Natural killer cell (primary cell): Measurements from ENCODE around the gene LARGE1. TPM values are rescaled to one million over a fixed set of nuclear protein-coding genes. Genes with fewer than 3 reads are reported as not detected.

Source experiments
- ATAC-seq, 3 donors: fragments of 150-1000 bp in 2 of 3; fragments of 200-7000 bp in 1 of 3; cut with Tn5 transposase; 1 replicate in 1 of 3; 2 replicates in 2 of 3; pipeline ENCODE4 v1.10.0; 2021; ENCODE audit warnings: mild to moderate bottlenecking in 2 of 3, moderate library complexity in 2 of 3
- DNase-seq, 2 donors: peaks; one replicate each; pipeline versions ENCODE4 v3.0.0 to v3.0.0-alpha.2; 2013 to 2021; ENCODE audit warnings: mixed read lengths in 1 of 2
- H3K27ac ChIP-seq: one replicate; pipeline ENCODE4 v1.5.1; 2013; ENCODE audit warnings: mild to moderate bottlenecking, low read length
- H3K27me3 ChIP-seq: one replicate; pipeline ENCODE4 v1.6.1; 2013; ENCODE audit warnings: low read length; ENCODE audit not compliant: control insufficient read depth, insufficient read depth
- H3K36me3 ChIP-seq: one replicate; pipeline ENCODE4 v1.6.1; 2013; ENCODE audit warnings: low read length; ENCODE audit not compliant: control insufficient read depth, insufficient read depth
- H3K4me1 ChIP-seq: one replicate; pipeline ENCODE4 v1.6.1; 2013; ENCODE audit warnings: low read length; ENCODE audit not compliant: control insufficient read depth, insufficient read depth
- H3K4me3 ChIP-seq: one replicate; pipeline ENCODE4 v1.5.1; 2013; ENCODE audit warnings: low read length
- H3K9me3 ChIP-seq: one replicate; pipeline ENCODE4 v1.6.1; 2013; ENCODE audit warnings: low read length; ENCODE audit not compliant: control insufficient read depth, insufficient read depth
- H3K27ac Mint-ChIP-seq, 2 donors: one replicate each; pipeline ENCODE4 v1.8.0; 2022; ENCODE audit warnings: mild to moderate bottlenecking in 2 of 2, mixed read lengths in 2 of 2, moderate library complexity in 1 of 2
- H3K27me3 Mint-ChIP-seq, 2 donors: one replicate each; pipeline ENCODE4 v1.8.0; 2022; ENCODE audit warnings: low read depth in 2 of 2, mixed read lengths in 2 of 2
- H3K36me3 Mint-ChIP-seq: one replicate; pipeline ENCODE4 v1.8.0; 2022; ENCODE audit warnings: mixed read lengths
- H3K4me1 Mint-ChIP-seq, 2 donors: one replicate each; pipeline ENCODE4 v1.8.0; 2022; ENCODE audit warnings: mixed read lengths in 2 of 2
- H3K4me3 Mint-ChIP-seq: one replicate; pipeline ENCODE4 v1.8.0; 2022; ENCODE audit warnings: mild to moderate bottlenecking, moderate library complexity, mixed read lengths
- H3K9me3 Mint-ChIP-seq, 2 donors: one replicate each; pipeline ENCODE4 v1.8.0; 2022; ENCODE audit warnings: mixed read lengths in 2 of 2
- WGBS: methylation state at CpG from one replicate; pipeline ENCODE4 v1.1.7; 2013; ENCODE audit warnings: missing lambda C conversion rate; ENCODE audit not compliant: insufficient coverage; 5-methylcytosine and 5-hydroxymethylcytosine counted together
- intact Hi-C: fragments of 100-400 bp; cut with micrococcal nuclease; formaldehyde crosslinking; loops from one replicate; pipeline ENCODE4 v1.14.2; 2022
- total RNA-seq, 4 donors: library from RNA; stranded (reverse); fragments of 120-200 nt in 1 of 4; gene quantifications; one replicate each; pipeline versions ENCODE4 v1.2.3 to v1.2.4, GENCODE V29; 2013 to 2022
- TF ChIP-seq, protein P1 (sequence below): fragments of 200-600 bp; IDR thresholded peaks from one replicate; pipeline ENCODE4 v1.8.0; 2022; ENCODE audit warnings: antibody characterized with exemption

The LARGE1 gene
- total RNA-seq, 3 donors from 2014 or later (not counting 1 experiment from before 2014, with no cell fraction given), result 2.6 to 11.6 (median 4.1) TPM

DNA sequence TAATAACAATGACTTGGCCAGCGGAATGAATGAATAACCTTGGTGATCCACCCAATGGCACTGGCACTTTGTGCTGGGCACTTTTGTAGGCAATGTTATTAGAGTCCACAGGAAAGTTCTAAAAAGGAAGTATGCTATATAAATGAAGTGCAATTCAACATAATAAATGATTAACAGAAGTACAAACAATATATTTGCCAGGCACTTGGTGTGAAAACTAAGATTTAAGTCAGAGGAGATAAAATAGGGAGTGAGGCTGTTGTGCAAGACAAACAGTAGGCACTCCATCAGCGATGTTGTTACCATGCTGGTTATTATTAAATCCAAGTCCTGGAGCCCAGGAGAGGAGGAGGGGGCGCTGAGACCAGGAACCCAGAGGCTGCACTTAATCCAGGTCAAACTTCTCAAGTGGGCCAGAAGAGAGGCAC is 173.8 kb downstream of the LARGE1 start:
- H3K27me3 Mint-ChIP-seq, result no peaks in the 10 kb centered on the region
- Histone ChIP-seq H3K9me3 (no peaks in the 10 kb centered on the region), H3K27me3 (no peaks in the 10 kb centered on the region), H3K4me3 (no peak overlapping the region), H3K36me3 (no peaks in the 10 kb centered on the region), H3K27ac (no peak overlapping the region), H3K4me1 (no peaks in the 10 kb centered on the region)
- H3K27ac Mint-ChIP-seq, result no peak overlapping the region
- H3K4me1 Mint-ChIP-seq, result no peaks in the 10 kb centered on the region
- H3K36me3 Mint-ChIP-seq, result no peaks in the 10 kb centered on the region
- no peak overlapping the region for H3K4me3 Mint-ChIP-seq
- peaks cover 8% of the 10 kb centered on the region in 2 donors for H3K9me3 Mint-ChIP-seq
- intact Hi-C loops, result no loop called here
- no peak for DNase-seq
- ATAC-seq, result no peak
- TF ChIP-seq, protein P1, sequence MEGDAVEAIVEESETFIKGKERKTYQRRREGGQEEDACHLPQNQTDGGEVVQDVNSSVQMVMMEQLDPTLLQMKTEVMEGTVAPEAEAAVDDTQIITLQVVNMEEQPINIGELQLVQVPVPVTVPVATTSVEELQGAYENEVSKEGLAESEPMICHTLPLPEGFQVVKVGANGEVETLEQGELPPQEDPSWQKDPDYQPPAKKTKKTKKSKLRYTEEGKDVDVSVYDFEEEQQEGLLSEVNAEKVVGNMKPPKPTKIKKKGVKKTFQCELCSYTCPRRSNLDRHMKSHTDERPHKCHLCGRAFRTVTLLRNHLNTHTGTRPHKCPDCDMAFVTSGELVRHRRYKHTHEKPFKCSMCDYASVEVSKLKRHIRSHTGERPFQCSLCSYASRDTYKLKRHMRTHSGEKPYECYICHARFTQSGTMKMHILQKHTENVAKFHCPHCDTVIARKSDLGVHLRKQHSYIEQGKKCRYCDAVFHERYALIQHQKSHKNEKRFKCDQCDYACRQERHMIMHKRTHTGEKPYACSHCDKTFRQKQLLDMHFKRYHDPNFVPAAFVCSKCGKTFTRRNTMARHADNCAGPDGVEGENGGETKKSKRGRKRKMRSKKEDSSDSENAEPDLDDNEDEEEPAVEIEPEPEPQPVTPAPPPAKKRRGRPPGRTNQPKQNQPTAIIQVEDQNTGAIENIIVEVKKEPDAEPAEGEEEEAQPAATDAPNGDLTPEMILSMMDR, result no peak
- WGBS, result 84% methylated on average over 3 of the region's 3 CpGs

- WGBS, result 90% methylated on average over 7 of the region's 7 CpGs
- H3K4me3 ChIP-seq, result no peak overlapping the region
- H3K9me3 ChIP-seq, result no peaks in the 10 kb centered on the region
- peaks cover 8% of the 10 kb centered on the region in 2 donors for H3K9me3 Mint-ChIP-seq
- no peaks in the 10 kb centered on the region for H3K27me3 Mint-ChIP-seq
- no peaks in the 10 kb centered on the region for H3K36me3 ChIP-seq
- no peak for DNase-seq
- intact Hi-C loops, result no loop called here
- H3K4me3 Mint-ChIP-seq, result no peak overlapping the region
- H3K27me3 ChIP-seq, result no peaks in the 10 kb centered on the region
- no peak overlapping the region for H3K27ac Mint-ChIP-seq
- H3K4me1 Mint-ChIP-seq, result no peaks in the 10 kb centered on the region
- H3K4me1 ChIP-seq, result no peaks in the 10 kb centered on the region
- H3K27ac ChIP-seq, result no peak overlapping the region
- TF ChIP-seq, protein P1, result no peak
- no peak for ATAC-seq
- H3K36me3 Mint-ChIP-seq, result no peaks in the 10 kb centered on the region
These were observed 174.8 kb downstream of the LARGE1 start for GRCh38 chr22:33745501-33745900.

- no peak overlapping the region for H3K4me3 ChIP-seq
- peaks cover 8% of the 10 kb centered on the region in 2 donors for H3K9me3 Mint-ChIP-seq
- 79% methylated on average over 4 of the region's 5 CpGs for WGBS
- no peaks in the 10 kb centered on the region for H3K36me3 Mint-ChIP-seq
- H3K27ac ChIP-seq, result no peak overlapping the region
- no peaks in the 10 kb centered on the region for H3K36me3 ChIP-seq
- H3K27me3 Mint-ChIP-seq, result no peaks in the 10 kb centered on the region
- TF ChIP-seq, protein P1, result no peak
- no peaks in the 10 kb centered on the region for H3K9me3 ChIP-seq
- no peaks in the 10 kb centered on the region for H3K27me3 ChIP-seq
- H3K27ac Mint-ChIP-seq, result no peak overlapping the region
- no peaks in the 10 kb centered on the region for H3K4me1 Mint-ChIP-seq
- no peak overlapping the region for H3K4me3 Mint-ChIP-seq
- no peak for ATAC-seq
- DNase-seq, result no peak
- intact Hi-C loops, result no loop called here
- H3K4me1 ChIP-seq, result no peaks in the 10 kb centered on the region
These were observed 176.5 kb downstream of the LARGE1 start for GRCh38 chr22:33743756-33744155.

GRCh38 chr22:33741025-33741424 is 179.3 kb downstream of the LARGE1 start:
- no peaks in the 10 kb centered on the region for H3K27me3 Mint-ChIP-seq
- H3K27ac Mint-ChIP-seq, result no peak overlapping the region
- WGBS, result 96% methylated on average over 3 of the region's 3 CpGs
- H3K9me3 Mint-ChIP-seq, result peaks cover 2 to 4% of the 10 kb centered on the region in 2 donors
- ATAC-seq (no peak), DNase-seq (no peak)
- H3K9me3 ChIP-seq, result no peaks in the 10 kb centered on the region
- no peak overlapping the region for H3K4me3 Mint-ChIP-seq
- H3K4me1 ChIP-seq, result no peaks in the 10 kb centered on the region
- no peaks in the 10 kb centered on the region for H3K4me1 Mint-ChIP-seq
- no peaks in the 10 kb centered on the region for H3K36me3 Mint-ChIP-seq
- H3K36me3 ChIP-seq, result no peaks in the 10 kb centered on the region
- intact Hi-C loops, result no loop called here
- TF ChIP-seq, protein P1, result no peak
- H3K27ac ChIP-seq, result no peak overlapping the region
- no peaks in the 10 kb centered on the region for H3K27me3 ChIP-seq
- no peak overlapping the region for H3K4me3 ChIP-seq
